Measurements from ENCODE around the gene COQ8B.

GRCh38 chr19:40743926-40744325, 27.2 kb upstream of the COQ8B start:
- TF ChIP-seq CTCF (IDR thresholded peaks at IDR 0.05) (no peak), POLR2A (IDR thresholded peaks at IDR 0.05) (no peak), POLR2AphosphoS5 (IDR thresholded peaks at IDR 0.05) (no peak)
